ENCODE data around the gene ENTPD2.

ENTPD2 gene

DNA sequence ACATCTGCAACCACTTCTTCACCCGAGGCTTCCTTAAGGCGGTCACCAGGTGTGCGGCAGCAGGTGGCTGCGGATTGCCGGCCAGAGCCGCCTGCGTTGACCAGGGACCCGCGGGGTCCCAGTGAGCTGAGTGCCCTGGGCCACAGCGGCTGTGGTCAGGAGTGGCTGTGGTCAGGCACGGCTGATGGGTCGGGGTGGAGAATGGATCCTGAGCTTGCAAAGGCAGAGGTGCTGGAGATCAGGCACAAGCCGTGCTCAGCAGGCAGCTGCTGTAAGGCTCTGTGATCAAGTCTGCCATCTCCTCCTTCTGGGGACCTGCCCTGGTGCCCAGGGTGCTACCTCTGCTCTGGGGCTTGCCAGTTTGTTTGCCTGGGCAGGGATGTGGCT lies 25.5 kb upstream of the ENTPD2 start:
- no peak for DNase-seq (ENCODE audit: low spot score)

DNA sequence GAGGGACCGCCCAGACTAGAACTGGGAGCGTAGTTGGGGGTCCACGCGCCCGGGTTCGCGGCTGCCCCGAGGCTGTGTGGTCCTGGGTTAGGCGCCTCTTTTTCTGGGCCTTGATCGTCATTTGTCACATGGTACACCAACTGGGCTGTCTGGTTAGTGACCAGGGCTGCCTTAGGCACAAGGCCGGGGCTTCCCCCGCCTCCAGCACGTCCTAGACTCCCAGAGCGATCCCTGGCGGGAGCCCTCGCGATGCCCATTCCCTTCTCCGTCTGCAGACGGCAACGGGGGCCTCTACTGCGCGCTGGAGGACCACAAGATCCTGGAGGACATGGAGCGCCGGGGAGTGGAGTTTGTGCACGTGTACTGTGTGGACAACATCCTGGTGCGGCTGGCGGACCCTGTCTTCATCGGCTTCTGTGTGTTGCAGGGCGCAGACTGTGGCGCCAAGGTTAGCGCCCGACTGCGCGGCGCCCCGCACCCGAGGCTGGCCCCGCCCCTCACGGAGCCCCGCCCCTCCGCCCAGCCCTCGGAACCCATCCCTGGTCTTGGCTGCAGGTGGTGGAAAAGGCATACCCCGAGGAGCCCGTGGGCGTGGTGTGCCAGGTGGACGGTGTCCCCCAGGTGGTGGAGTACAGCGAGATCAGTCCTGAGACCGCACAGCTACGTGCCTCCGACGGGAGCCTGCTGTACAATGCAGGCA lies 25.0 kb upstream of the ENTPD2 start:
- DNase-seq (ENCODE audit: low spot score), result no peak

DNA sequence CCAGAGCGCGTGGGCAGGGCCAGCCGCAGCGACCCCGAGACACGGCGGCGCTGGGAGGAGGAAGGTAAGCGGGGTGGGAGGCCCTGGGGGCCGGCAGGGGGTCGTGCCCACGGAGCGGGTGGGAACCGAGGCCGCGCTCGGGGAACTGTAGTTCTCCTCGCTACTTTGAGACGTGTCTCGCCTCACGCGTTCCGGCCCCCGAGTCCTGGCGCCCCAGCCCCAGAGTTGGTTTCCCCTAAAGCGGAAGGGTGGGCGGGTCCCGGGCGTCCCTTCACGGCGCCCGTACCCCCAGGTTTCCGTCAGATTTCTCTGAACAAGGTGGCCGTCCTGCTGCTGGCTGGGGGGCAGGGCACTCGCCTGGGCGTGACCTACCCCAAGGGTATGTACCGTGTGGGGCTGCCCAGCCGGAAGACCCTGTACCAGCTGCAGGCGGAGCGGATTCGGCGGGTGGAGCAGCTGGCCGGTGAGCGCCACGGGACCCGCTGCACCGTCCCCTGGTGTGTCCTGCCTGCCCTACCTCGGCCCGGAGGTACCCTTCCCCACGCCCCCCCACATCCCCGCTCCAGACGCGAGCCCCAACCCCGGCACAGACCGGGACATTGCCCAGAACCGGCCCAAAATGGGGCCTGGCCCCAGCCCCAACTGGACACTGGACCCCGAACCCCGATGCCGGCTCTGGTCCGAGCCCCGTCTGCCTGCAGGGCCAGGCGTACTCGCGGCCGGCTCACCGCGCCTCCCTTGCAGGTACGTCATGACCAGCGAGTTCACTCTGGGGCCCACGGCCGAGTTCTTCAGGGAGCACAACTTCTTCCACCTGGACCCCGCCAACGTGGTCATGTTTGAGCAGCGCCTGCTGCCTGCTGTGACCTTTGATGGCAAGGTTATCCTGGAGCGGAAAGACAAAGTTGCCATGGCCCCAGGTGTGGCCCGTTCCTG lies 24.2 kb upstream of the ENTPD2 start:
- no peak for DNase-seq (ENCODE audit: low spot score)

DNA sequence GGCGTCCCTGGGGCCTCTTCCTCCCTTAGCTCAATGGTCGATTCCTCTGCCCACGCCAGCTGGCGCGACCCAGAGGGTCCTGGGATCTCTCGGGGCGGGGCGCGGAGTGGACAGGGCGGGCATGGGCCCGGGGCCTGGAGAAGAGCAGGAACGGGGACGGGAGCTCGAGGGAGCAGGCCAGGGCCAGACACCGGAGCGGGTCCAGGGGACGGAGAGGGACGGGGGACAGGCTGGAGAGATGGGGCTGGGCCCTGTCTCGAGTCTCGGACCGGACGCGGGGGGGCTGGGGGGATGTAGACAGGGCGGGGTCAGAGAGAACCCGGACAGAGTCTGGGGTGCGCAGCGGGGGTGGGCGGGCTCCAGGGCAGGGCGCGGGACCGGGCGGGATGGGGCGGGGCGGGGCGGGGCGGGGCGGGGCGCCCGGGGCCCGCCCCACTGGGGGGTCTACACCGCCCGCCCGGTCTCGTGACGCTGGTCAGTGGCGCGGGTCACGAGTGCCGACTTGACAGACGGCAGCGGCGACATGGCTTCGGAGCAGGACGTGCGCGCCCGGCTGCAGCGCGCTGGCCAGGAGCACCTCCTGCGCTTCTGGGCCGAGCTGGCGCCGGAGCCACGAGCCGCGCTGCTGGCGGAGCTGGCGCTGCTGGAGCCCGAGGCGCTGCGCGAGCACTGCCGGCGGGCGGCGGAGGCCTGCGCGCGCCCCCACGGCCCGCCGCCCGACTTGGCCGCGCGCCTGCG lies 23.3 kb upstream of the ENTPD2 start, which contains the start of gene UAP1L1:
Gene UAP1L1 (plus strand): TSS at position 508 of the 738 bp plus-strand sequence. CDS start 16 bp downstream, at position 524.
- peak; percentile 86 for DNase-seq (ENCODE audit: low spot score)

DNA sequence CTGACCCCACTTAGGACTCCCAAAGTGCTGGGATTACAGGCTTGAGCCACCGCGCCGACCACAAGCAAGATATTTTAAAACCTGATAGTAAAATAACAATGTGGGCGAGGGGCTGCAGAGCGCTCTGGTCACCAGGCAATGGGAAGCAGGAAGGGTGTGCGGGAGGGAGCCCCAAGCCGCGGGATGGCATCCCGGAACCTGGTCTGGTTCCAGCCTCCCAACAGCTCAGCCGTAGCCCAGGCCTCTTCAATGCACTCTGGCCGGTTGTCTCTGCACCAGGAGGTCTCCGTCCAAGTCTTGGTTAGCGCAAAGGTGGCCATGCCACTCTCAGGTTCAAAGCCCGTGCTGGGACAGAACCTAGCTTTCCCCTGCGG lies 22.8 kb upstream of the ENTPD2 start:
- no peak for DNase-seq (ENCODE audit: low spot score)

DNA sequence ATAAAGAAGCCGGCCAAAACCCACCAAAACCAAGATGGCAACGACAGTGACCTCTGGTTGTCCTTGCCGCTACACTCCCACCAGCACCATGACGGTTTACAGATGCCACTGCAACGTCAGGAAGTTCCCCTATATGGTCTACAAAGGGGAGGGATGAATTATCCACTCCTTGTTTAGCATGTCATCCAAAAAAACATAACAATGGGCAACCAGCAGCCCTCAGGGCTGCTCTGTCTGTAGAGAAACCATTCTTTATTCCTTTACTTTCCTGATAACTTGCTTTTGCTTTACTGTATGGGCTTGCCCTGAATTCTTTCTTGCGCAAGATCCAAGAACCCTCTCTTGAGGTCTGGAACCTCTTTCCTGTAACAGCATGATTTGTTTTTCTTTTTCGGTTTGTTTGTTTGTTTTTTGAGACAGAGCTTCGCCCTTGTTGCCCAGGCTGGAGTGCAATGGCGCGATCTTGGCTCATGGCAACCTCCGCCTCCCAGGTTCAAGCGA lies 21.5 kb upstream of the ENTPD2 start:
- DNase-seq (ENCODE audit: low spot score), result no peak

DNA sequence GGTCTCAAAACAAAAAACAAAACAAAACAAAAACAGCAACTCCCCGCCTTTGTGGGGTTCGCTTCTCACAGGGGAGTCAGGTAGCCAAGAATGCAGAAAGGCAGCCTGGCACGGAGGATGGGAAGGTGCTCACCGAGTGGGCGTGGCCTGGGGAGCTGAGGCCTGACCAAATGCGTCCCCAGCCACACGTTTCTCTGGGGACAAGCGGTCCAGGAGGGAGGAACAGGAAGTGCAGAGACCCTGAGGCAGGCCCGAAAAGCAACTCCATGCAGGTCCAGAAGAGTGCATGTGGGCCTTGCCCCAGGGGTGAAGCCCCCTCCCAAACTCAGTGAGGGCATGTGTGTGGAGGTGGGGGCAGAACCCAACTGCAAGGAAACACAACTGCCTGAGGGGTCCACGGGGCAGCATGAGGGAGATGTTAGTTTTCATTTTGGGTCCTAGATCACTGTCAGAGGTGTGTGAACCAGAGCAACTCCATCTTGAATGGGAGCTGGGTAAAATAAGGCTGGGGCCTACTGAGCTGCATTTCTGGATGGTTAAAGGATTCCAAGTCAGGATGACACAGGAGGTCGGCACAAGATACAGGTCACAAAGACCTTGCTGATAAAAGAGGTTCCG lies 20.9 kb upstream of the ENTPD2 start:
- DNase-seq (ENCODE audit: low spot score), result no peak

DNA sequence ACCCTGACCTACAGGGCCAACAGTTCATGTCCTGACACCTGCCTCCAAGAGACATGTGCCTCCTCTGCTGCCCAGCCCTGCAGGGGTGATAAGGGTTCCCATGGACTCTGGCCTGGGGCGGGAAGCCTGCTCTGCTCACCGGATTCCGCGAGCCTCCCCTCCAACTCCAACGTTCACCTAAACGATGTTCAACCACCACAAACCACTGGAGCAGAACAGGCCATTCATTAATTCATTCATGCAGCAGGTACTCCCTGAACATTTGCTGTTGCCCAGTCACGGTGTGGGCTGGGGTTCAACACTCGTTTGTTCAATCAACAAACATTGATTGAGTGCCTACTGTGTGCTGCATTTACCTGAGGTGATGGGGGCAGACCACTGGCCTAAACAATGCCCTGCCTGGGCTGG lies 20.1 kb upstream of the ENTPD2 start:
- no peak for DNase-seq (ENCODE audit: low spot score)

DNA sequence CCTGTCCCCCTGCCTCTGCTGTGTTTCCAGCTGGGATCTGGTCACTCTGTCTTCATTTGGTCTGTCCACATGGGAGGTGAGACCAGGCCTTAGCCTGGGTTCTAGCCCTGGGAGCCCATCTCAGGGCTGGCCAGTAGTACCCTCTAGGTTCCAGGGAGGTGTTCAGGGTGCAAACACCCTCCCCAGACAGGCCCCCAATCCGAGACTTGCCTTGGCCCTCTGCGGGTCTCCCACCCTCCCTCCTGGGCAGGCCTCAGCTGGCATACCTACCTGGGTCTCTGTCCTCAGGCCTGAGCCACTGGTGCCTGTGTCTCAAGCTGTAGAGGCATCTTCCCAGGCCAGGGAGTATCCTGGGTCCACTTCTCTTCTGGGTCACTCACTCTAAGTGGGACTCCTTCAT lies 17.4 kb upstream of the ENTPD2 start:
- no peak for DNase-seq (ENCODE audit: low spot score)

DNA sequence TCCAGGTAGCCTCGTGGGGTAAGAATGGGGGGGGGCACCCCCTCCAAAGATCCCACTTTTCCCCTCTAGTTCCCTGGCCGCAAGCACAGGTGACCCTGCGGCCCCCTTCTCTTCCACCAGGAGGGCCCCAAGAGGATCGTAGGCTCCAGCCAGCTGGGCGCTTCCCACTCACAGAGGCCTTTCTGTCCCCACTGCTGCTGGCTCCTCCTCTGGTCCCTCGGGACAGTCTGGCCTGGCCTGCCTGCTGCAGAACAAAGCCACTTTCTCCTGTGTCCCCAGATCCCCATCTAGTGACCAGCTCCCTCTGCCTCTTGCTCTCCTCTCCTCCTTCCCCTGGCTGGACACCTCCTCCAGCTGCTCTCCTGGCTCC lies 17.0 kb upstream of the ENTPD2 start:
- peak; percentile 2 for DNase-seq (ENCODE audit: low spot score)

DNA sequence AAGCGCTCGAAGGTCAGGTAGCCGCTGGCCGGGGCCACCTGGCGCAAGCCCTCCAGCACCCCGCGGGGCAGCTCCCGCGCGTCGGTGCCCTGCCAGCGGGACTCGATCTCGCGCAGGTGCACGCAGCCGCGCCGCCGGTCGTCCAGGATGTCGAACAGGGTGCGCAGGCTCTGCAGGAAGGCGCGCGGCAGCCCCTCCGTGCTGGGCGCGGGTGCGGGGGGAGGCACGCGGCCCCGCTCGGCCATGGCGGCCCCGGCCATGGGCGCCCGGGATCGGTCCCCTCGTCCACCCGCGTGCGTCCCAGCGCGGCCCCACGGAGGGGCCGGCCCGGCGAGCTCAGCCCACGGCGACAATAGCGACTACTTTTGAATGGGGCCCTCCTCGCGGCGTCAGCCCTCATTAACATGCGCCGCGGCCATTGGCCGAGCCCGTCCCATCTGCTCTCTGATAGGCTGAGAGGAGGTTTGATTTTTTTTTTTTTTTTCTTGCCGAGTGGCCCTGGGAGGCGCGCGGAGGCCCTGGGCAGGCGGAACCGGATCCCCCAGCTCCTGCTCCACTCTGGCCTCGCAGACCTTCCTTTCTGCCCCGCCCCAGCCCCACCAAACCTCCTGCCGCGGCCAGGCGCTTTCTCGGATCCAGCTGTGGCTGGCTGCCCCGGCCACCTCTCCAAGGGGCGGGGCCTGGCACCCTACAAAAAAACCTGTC lies 16.5 kb upstream of the ENTPD2 start, which contains the start of gene SAPCD2:
Gene SAPCD2 (minus strand): TSS at position 357 of the 705 bp plus-strand sequence. CDS start 97 bp downstream, at position 260.
- peak; percentile 94 for DNase-seq (ENCODE audit: low spot score)

DNA sequence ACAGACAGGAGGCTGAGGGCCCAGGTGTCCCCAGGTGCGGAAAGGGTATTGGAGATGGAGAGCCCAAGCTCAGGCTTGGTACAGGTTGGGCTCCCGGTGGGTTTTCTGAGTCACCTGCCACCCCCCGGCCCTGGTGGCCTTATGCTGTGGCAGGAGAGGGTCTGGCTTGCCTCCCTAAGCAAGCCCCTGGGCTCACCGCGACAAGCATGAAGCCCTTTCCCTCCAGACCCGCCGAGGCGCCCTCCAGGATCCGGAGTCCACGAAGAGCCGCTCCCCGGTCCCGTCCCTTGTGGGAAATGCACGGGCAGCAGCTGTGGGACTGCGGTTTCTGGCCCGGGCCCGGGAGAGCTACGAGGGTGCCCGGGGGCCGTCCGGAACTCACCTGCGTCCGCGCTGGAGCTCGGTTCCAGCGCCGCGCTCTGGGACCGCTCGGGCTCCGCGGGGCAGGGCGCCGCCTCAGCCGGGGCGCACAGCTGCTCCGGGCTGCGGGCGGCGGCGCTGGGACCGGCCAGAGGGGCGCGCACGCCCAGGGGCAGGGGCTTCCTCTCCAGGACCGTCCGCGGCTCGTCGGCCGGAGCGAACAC lies 15.7 kb upstream of the ENTPD2 start:
- no peak for DNase-seq (ENCODE audit: low spot score)

DNA sequence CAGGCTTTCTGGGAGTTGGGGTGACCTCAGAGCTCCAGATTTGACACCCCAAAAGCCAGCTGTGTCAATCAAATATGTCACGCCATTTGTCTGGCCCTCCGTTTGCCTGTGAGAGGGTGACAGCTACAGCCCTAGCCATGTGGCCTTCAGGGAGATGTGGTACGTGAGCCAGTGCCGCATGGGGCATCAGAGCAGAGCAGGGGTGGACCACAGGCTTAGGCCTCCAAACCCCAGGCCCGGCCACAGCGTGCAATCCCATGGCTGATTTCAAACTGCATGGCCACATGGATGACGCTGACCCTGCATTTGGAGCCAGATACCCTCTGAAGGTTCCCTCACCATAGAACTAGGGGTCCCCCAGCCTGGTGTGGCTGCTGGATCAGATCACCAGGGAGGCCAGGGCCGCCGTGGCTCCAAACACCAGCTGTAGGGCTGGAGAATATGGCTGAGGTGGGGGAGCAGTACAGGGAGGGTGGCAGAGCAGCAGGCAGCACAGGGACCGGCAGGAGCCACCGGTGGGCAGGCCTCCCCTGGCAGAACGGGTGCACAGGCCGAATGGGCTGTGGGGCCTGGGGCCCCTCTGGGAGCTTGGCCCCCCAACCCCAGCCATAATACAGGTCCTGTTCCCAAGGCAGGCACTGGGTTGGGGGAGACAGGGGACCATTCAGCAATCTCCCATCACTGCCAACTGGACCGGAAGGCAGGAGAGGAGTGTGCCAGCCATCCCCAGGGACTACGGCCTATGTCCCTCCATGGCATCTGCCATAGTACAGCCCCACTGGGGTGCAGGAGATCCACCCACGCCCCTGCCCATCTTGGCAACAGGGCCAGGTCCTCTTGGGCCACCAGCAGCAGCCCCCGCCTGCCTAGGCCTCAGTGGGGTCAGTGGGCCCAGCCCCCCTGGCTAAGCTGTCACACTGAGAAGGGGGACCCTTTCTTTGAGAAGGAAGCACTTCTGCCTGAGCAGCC lies 15.0 kb upstream of the ENTPD2 start:
- DNase-seq (ENCODE audit: low spot score), result no peak

DNA sequence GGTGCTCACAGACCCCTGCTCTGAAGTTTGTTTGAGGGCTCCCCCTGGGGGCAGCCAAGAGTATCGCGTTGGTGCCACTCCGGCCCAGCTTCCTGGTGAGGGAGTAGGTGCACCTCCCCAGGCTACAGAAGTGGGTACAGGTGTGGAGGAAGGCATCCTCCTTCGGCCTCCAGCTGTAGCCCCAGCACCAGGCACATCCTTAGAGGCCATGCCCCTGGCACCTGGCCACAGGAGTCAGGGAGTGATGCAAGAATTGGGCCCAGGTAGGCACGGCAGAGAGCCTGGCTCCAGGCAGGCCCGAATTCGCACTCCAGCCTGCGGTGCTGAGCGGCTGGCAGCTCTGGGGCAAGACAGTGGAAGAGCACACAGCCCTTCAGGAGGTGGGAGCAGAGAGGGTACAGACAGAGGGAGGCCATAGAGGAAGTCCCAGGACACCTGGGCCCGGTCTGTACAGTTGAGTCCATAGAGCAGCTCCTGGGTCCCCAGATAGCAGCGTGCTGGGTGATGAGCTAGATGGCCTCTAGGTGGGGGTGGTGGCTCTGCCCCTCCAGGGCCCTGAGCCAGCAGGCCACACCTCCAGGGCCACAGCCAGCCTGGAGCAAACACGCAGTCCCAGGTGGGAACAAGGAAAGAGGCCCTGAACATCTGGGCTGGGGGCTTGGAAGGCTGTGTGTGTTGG lies 14.1 kb upstream of the ENTPD2 start:
- DNase-seq (ENCODE audit: low spot score), result peak; percentile 73

DNA sequence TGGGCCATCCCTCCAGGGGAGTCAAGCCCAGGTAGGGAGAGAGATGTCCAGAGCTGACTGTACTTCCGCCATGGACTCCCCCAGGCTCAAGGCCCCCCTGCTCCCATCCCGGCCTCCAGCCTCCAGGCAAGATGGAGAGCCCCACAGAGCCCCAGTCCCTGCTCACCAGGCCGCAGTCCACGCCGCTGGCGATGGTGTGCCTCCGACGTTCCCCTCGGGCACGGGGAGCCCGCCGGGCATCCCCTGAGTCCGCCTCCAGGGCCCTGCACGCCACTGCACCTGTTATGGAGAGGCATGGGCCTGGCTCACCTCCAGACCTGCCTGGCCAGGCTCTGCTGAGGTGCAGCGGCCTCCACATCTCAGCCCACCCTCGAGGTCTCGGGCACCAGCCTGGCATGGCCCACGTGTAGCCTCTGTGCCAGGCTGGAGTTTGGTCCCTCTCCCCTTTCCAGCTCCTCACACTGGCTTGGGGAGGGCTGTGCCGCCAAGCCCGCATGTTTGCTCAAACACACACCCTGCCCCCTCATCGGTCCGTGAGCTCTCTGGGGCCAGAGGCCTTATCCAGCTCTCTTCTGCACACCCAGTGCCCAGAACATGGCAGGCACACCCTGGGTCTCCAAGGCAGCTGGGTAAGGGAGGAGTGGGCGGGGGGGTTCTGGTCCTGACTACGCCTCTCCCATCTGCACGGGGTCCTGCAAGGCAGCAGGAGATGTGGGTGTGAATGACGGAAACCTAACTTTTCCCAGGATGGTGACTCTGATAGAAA lies 12.4 kb upstream of the ENTPD2 start:
- no peak for DNase-seq (ENCODE audit: low spot score)

DNA sequence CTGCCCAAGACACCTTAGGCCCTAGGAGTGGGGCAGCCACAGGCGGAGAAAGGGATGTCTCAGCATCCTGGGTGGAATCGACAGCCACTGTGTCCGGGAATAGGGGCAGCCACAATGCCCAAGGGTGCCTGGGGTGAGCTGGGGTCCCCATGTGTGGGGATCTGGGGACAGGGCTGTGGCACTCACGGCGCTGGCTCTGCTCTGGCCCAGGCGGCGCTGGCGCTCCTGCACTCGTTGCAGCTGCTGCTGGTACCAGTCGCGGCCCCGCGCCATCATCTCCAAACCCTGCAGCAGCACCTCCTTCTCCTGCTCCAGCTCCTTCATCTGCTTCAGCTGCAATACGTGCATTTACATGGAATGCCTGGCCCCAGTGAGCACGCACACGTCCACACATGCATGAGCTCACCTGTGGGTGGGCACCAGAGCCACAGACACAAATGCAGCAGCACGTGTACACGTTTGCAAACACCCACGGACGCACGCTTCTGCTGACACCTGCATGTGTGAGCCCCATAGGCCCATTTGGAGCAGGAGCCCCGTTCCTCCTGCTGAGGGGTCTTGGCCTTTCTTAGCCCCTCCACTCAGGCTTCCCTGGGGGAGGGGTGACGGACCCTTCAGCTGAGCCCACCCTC lies 11.6 kb upstream of the ENTPD2 start:
- no peak for DNase-seq (ENCODE audit: low spot score)

DNA sequence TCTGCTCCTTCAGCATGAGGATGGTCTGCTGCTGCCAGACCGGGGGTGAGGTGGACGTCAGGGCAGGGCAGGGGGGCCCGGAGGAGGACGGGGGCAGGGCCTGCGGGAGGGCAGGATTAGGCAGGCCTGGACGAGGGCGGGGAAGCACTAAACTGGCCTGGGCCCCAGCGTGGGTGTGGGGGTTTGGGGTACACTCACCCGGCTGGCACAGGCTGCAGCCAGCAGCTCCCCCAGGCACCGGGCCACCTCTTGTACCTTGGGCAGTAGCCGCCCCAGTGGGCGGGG lies 11.0 kb upstream of the ENTPD2 start:
- DNase-seq (ENCODE audit: low spot score), result no peak
